BE2C (cell line): ENCODE measurements around the gene DDAH1.

Experiments used
- DNase-seq: peaks from one replicate; pipeline ENCODE4 v3.0.0-alpha.2; 2020
- H3K27me3 ChIP-seq: fragments of 250-450 bp; sonication (Bioruptor Pico); 2 replicates; pipeline ENCODE4 v1.5.1; 2020; ENCODE audit warnings: mild to moderate bottlenecking
- H3K36me3 ChIP-seq: fragments of 250-450 bp; sonication (Bioruptor Pico); 2 replicates; pipeline ENCODE4 v1.5.1; 2020; ENCODE audit warnings: mild to moderate bottlenecking
- H3K4me1 ChIP-seq: fragments of 250-450 bp; sonication (Bioruptor Pico); 2 replicates; pipeline ENCODE4 v1.5.1; 2020
- H3K4me3 ChIP-seq: 2 replicates; pipeline ENCODE4 v1.5.1; 2011; ENCODE audit warnings: low read depth, low read length
- H3K9me3 ChIP-seq: fragments of 250-450 bp; sonication (Bioruptor Pico); 2 replicates; pipeline ENCODE4 v1.5.1; 2020
- TF ChIP-seq, protein P1 (sequence below): IDR thresholded peaks from 2 replicates; pipeline ENCODE4 v1.5.1; 2012; ENCODE audit warnings: mild to moderate bottlenecking, low read depth, low read length

Gene DDAH1

DNA sequence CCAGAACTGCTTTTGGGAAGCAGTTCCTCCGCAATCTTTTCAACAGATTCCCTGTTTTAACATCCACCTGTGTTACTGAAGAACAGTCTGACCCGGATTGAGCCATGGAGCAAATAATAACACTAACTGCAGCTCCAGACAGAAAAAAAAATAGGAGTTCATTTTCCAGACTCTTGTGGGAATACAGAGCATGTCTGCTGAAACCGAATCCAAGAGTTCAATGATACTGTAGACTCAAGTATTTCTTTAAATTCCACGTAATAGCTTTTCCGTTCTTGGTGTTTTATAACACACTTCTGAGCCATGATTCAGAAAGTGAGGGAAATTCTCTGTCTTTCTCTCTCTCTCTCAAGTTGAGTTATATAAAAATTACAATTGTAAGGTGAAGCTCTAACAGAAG, 60.6 kb downstream of the DDAH1 start:
- TF ChIP-seq, protein P1, sequence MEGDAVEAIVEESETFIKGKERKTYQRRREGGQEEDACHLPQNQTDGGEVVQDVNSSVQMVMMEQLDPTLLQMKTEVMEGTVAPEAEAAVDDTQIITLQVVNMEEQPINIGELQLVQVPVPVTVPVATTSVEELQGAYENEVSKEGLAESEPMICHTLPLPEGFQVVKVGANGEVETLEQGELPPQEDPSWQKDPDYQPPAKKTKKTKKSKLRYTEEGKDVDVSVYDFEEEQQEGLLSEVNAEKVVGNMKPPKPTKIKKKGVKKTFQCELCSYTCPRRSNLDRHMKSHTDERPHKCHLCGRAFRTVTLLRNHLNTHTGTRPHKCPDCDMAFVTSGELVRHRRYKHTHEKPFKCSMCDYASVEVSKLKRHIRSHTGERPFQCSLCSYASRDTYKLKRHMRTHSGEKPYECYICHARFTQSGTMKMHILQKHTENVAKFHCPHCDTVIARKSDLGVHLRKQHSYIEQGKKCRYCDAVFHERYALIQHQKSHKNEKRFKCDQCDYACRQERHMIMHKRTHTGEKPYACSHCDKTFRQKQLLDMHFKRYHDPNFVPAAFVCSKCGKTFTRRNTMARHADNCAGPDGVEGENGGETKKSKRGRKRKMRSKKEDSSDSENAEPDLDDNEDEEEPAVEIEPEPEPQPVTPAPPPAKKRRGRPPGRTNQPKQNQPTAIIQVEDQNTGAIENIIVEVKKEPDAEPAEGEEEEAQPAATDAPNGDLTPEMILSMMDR: no peak
- Histone ChIP-seq H3K9me3 (no peaks in the 10 kb centered on the region), H3K4me3 (no peak overlapping the region), H3K27me3 (no peaks in the 10 kb centered on the region), H3K4me1 (no peaks in the 10 kb centered on the region), H3K36me3 (no peaks in the 10 kb centered on the region)
- DNase-seq: no peak

- no peak for DNase-seq
- TF ChIP-seq, protein P1: peak; percentile 17; the same call in 1 of the 2 replicates
- no peak overlapping the region for H3K4me3 ChIP-seq
- no peaks in the 10 kb centered on the region for H3K36me3 ChIP-seq
- H3K4me1 ChIP-seq: no peaks in the 10 kb centered on the region
- H3K9me3 ChIP-seq: no peaks in the 10 kb centered on the region
- no peaks in the 10 kb centered on the region for H3K27me3 ChIP-seq
Measured at GRCh38 chr1:85398391-85399064, 66.4 kb downstream of the DDAH1 start.

GRCh38 chr1:85397490-85398032, 67.4 kb downstream of the DDAH1 start:
- Histone ChIP-seq H3K4me3 (no peak overlapping the region), H3K9me3 (no peaks in the 10 kb centered on the region), H3K36me3 (no peaks in the 10 kb centered on the region), H3K27me3 (no peaks in the 10 kb centered on the region), H3K4me1 (no peaks in the 10 kb centered on the region)
- TF ChIP-seq, protein P1: no peak
- no peak for DNase-seq

DNA sequence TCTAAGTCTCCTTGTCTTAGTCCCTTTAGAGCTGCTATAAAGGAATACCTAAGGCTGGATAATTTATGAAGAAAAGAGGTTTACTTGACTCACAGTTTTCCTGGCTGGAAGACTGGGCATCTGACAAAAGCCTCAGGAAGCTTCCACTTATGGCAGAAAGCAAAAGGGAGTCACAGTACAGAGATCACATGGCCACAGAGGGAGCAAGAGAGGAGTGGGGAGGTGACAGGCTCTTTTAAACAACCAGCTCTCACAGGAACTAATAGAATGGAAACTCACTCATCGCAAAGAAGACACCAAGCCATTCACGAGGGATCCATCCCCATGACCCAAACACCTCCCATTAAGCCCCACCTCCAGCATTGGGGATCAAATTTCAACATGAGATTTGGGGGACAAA, 68.8 kb downstream of the DDAH1 start:
- TF ChIP-seq, protein P1: 0 out of 2 replicates have a peak, but pooled peaks have one; percentile 4
- Histone ChIP-seq H3K9me3 (no peaks in the 10 kb centered on the region), H3K4me3 (no peak overlapping the region), H3K27me3 (no peaks in the 10 kb centered on the region), H3K4me1 (no peaks in the 10 kb centered on the region), H3K36me3 (no peaks in the 10 kb centered on the region)
- DNase-seq: no peak

DNA sequence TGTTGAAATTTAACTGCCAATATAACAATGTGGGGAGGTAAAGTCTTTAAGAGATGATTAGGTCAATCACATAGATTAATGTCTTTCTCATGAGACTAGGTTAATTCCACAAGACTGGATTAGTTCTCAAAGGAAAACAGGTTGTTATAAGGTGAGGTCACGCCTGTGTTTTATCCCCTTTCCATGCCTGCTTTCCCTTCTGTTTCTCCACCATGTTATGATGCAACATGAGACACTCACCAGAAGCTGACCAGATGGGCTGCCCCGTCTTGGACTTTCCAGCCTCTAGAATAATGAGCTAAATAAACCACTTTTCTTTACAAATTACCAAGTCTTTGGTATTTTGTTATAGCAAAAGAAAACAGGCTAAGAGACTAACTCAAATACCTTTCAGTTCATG, 70.8 kb downstream of the DDAH1 start:
- Histone ChIP-seq H3K4me1 (no peaks in the 10 kb centered on the region), H3K27me3 (no peaks in the 10 kb centered on the region), H3K36me3 (no peaks in the 10 kb centered on the region), H3K4me3 (no peak overlapping the region), H3K9me3 (no peaks in the 10 kb centered on the region)
- DNase-seq: no peak
- TF ChIP-seq, protein P1: no peak

DNA sequence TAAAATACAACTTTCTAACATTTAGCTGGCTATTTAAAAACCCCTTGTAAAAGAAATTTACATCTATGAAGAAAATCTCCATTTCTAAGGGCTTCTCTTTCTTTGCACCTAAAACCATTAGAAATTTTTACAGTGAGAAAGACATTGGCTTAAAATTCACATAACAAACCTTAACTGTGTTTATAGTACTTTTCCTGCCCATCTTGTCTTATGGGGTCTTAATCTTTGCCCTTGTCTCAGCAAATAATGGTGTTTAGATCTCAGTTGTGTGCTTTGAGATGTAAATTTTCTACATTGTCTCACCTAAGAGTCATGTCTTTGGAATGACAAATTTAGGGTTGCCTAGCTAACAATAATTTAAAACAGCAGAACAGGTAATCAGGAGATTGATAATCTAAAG, 71.5 kb downstream of the DDAH1 start:
- Histone ChIP-seq H3K4me1 (no peaks in the 10 kb centered on the region), H3K27me3 (no peaks in the 10 kb centered on the region), H3K4me3 (no peak overlapping the region), H3K36me3 (no peaks in the 10 kb centered on the region), H3K9me3 (no peaks in the 10 kb centered on the region)
- TF ChIP-seq, protein P1: no peak
- no peak for DNase-seq
